GM23338 (cell line): ENCODE data around the gene ADGRG6. TPM values are rescaled to one million over a fixed set of nuclear protein-coding genes. Genes with fewer than 3 reads are reported as not detected.

Experiments used
- ATAC-seq: fragments of 200-7000 bp; cut with Tn5 transposase; 3 replicates; pipeline ENCODE4 v1.9.1; 2020
- DNase-seq: peaks from one replicate; pipeline ENCODE4 v3.0.0-alpha.2; 2015; ENCODE audit warnings: low spot score
- H2AFZ ChIP-seq: fragments of 200-600 bp; sonication (generic); 2 replicates; pipeline ENCODE4 v1.8.0; 2016; ENCODE audit warnings: antibody characterized with exemption, mild to moderate bottlenecking, moderate library complexity
- H3F3A ChIP-seq: fragments of 200-600 bp; sonication (generic); replicated peaks from 2 replicates; pipeline ENCODE4 v1.8.0; 2017; ENCODE audit warnings: antibody characterized with exemption, mixed run types, low read depth
- H3K27ac ChIP-seq: fragments of 200-600 bp; sonication (generic); 2 replicates; pipeline ENCODE4 v1.6.1; 2016; ENCODE audit warnings: low read depth
- H3K27me3 ChIP-seq: fragments of 200-600 bp; sonication (generic); 2 replicates; pipeline ENCODE4 v1.8.0; 2016; ENCODE audit warnings: mild to moderate bottlenecking, mixed run types, moderate library complexity; ENCODE audit not compliant: insufficient read depth
- H3K36me3 ChIP-seq: fragments of 200-600 bp; sonication (generic); 2 replicates; pipeline ENCODE4 v1.8.0; 2016; ENCODE audit warnings: mild to moderate bottlenecking; ENCODE audit not compliant: insufficient read depth
- H3K4me1 ChIP-seq: fragments of 200-600 bp; sonication (generic); 2 replicates; pipeline ENCODE4 v1.8.0; 2016; ENCODE audit warnings: mild to moderate bottlenecking, moderate library complexity; ENCODE audit not compliant: insufficient read depth
- H3K4me2 ChIP-seq: fragments of 200-600 bp; sonication (generic); 2 replicates; pipeline ENCODE4 v1.7.1; 2017; ENCODE audit warnings: mixed run types
- H3K4me3 ChIP-seq: fragments of 200-600 bp; sonication (generic); 2 replicates; pipeline ENCODE4 v1.6.1; 2016; ENCODE audit warnings: mixed run types
- H3K79me2 ChIP-seq: fragments of 200-600 bp; sonication (generic); replicated peaks from 2 replicates; pipeline ENCODE4 v1.8.0; 2017; ENCODE audit warnings: mild to moderate bottlenecking; ENCODE audit not compliant: insufficient read depth
- H3K9me2 ChIP-seq: fragments of 200-600 bp; sonication (generic); 2 replicates; pipeline ENCODE4 v1.8.0; 2017; ENCODE audit not compliant: insufficient read depth
- H4K20me1 ChIP-seq: fragments of 200-600 bp; sonication (generic); replicated peaks from 2 replicates; pipeline ENCODE4 v1.8.0; 2017; ENCODE audit warnings: mild to moderate bottlenecking; ENCODE audit not compliant: insufficient read depth
- H3K27ac Mint-ChIP-seq: 2 replicates; pipeline ENCODE4 v1.8.0; 2020; ENCODE audit warnings: inconsistent platforms, mild to moderate bottlenecking, moderate library complexity, mixed read lengths
- H3K27me3 Mint-ChIP-seq: 3 replicates; pipeline ENCODE4 v1.8.0; 2022; ENCODE audit warnings: low read depth, mild to moderate bottlenecking, moderate library complexity, mixed read lengths, inconsistent platforms; ENCODE audit not compliant: insufficient read depth, poor library complexity
- H3K36me3 Mint-ChIP-seq: 3 replicates; pipeline ENCODE4 v1.8.0; 2021; ENCODE audit warnings: low read depth, mild to moderate bottlenecking, inconsistent platforms, moderate library complexity, mixed read lengths
- H3K4me1 Mint-ChIP-seq: 3 replicates; pipeline ENCODE4 v1.8.0; 2020; ENCODE audit warnings: mild to moderate bottlenecking, inconsistent platforms, mixed read lengths
- H3K4me3 Mint-ChIP-seq: 3 replicates; pipeline ENCODE4 v1.8.0; 2021; ENCODE audit warnings: moderate library complexity, mild to moderate bottlenecking, inconsistent platforms, mixed read lengths
- H3K9me3 Mint-ChIP-seq: 3 replicates; pipeline ENCODE4 v1.8.0; 2020; ENCODE audit warnings: moderate library complexity, mild to moderate bottlenecking, inconsistent platforms, mixed read lengths
- CREB1 ChIP-seq: fragments of 250-450 bp; sonication (Bioruptor Pico); IDR thresholded peaks from 2 replicates; pipeline ENCODE4 v1.5.0; 2020; ENCODE audit warnings: low read depth, mild to moderate bottlenecking, moderate library complexity
- CTCF ChIP-seq, 2 experiments: fragments of 200-600 bp in 1 of 2; sonication (generic) in 1 of 2; conservative IDR thresholded peaks; 2 replicates each; pipeline versions ENCODE4 v1.5.1 to v1.6.1; 2016 to 2017; ENCODE audit warnings: antibody characterized with exemption in 2 of 2, low read depth in 2 of 2, mild to moderate bottlenecking in 2 of 2, moderate library complexity in 1 of 2
- ETS1 ChIP-seq: IDR thresholded peaks from 2 replicates; pipeline ENCODE4 v1.6.1; 2016; ENCODE audit warnings: antibody characterized with exemption
- EZH2 ChIP-seq: fragments of 200-600 bp; sonication (generic); IDR thresholded peaks from one replicate; pipeline ENCODE4 v1.8.0; 2017; ENCODE audit warnings: antibody characterized with exemption, mild to moderate bottlenecking, low read depth; ENCODE audit not compliant: unreplicated experiment
- EZH2phosphoT487 ChIP-seq: fragments of 200-600 bp; sonication (generic); IDR thresholded peaks from one replicate; pipeline ENCODE4 v1.8.1; 2018; ENCODE audit warnings: antibody characterized with exemption; ENCODE audit not compliant: unreplicated experiment
- REST ChIP-seq: IDR thresholded peaks from one replicate; pipeline ENCODE4 v1.6.1; 2018; ENCODE audit warnings: antibody characterized with exemption; ENCODE audit not compliant: unreplicated experiment
- STAT1 ChIP-seq: IDR thresholded peaks from one replicate; pipeline ENCODE4 v1.6.1; 2016; ENCODE audit warnings: antibody characterized with exemption; ENCODE audit not compliant: unreplicated experiment
- ZNF114 ChIP-seq: fragments of 250-450 bp; sonication (Bioruptor Pico); IDR thresholded peaks from 2 replicates; pipeline ENCODE4 v1.5.0; 2020; ENCODE audit warnings: mild to moderate bottlenecking, moderate library complexity
- ZNF331 ChIP-seq: fragments of 250-450 bp; sonication (Bioruptor Pico); IDR thresholded peaks from 2 replicates; pipeline ENCODE4 v1.5.0; 2020; ENCODE audit warnings: low read depth, mild to moderate bottlenecking, moderate library complexity
- ZNF462 ChIP-seq: fragments of 250-450 bp; sonication (Bioruptor Pico); IDR thresholded peaks from 2 replicates; pipeline ENCODE4 v1.5.0; 2020; ENCODE audit warnings: mild to moderate bottlenecking, moderate library complexity
- polyA plus RNA-seq: library from polyadenylated mRNA; unstranded; fragments of >200 nt; fragmentation: Nextera tagmentation; extraction: Ambion mirVana; gene quantifications from 2 replicates; pipeline ENCODE4 v1.2.1, GENCODE V29; 2016
- total RNA-seq: library from RNA; depleted of rRNA; stranded (reverse); fragments of >200 nt; shearing (Covaris generic); gene quantifications from 2 replicates; pipeline ENCODE4 v1.2.3, GENCODE V29; 2014

Gene ADGRG6
- total and polyA plus RNA-seq, 2 experiments from 2014 or later: 1.3 to 7.7 TPM

- H3K4me2 ChIP-seq: no peak overlapping the region
- peaks cover 18% of the 10 kb centered on the region for H3K4me1 Mint-ChIP-seq
- H3K36me3 ChIP-seq: no peaks in the 10 kb centered on the region
- no peaks in the 10 kb centered on the region for H3K27me3 ChIP-seq
- H4K20me1 ChIP-seq: no peaks in the 10 kb centered on the region
- no peak overlapping the region for H3K27ac Mint-ChIP-seq
- TF ChIP-seq EZH2 (no peak), ZNF114 (CRISPR knock-in tag) (no peak), EZH2phosphoT487 (no peak), STAT1 (no peak), CREB1 (CRISPR knock-in tag) (no peak), REST (no peak), CTCF (conservative IDR thresholded peaks at IDR 0.05; ENCODE audit: low read depth in 2 of 2) (no peak), ETS1 (no peak), ZNF331 (CRISPR knock-in tag) (no peak), ZNF462 (CRISPR knock-in tag) (no peak)
- DNase-seq: no peak
- H3K4me1 ChIP-seq: peaks cover 6% of the 10 kb centered on the region
- no peaks in the 10 kb centered on the region for H3K27me3 Mint-ChIP-seq
- ATAC-seq: no peak
- no peaks in the 10 kb centered on the region for H3K79me2 ChIP-seq
- H3K4me3 Mint-ChIP-seq: no peak overlapping the region
- 0 out of 2 replicates have a peak overlapping the region, but pooled peaks have one; percentile 30 for H2AFZ ChIP-seq
- peaks cover 3% of the 10 kb centered on the region; the same call in 1 of the 2 replicates for H3K9me2 ChIP-seq
- H3F3A ChIP-seq: no peaks in the 10 kb centered on the region
- no peak overlapping the region for H3K27ac ChIP-seq
- H3K9me3 Mint-ChIP-seq: no peaks in the 10 kb centered on the region
- no peaks in the 10 kb centered on the region for H3K36me3 Mint-ChIP-seq
- no peak overlapping the region for H3K4me3 ChIP-seq
Measured at GRCh38 chr6:142274656-142275055, 27.2 kb upstream of the ADGRG6 start.
